NCI-H1694 (cell line): Measurements from ENCODE around the gene ARAP1.

ENCODE experiments used
- DNase-seq: peaks from one replicate; lab custom pipeline; 2025; lab: John Stamatoyannopoulos, UW

The ARAP1 gene

GRCh38 chr11:72742513-72743320 lies 9.5 kb downstream of the ARAP1 start:
- DNase-seq = no peak

GRCh38 chr11:72741849-72742512 lies 10.2 kb downstream of the ARAP1 start:
- DNase-seq = no peak

- DNase-seq = no peak
Observed at GRCh38 chr11:72741429-72741833, 10.8 kb downstream of the ARAP1 start.

GRCh38 chr11:72740562-72741428 lies 11.4 kb downstream of the ARAP1 start:
- DNase-seq = no peak

- DNase-seq = no peak
Observed at GRCh38 chr11:72740060-72740424, 12.2 kb downstream of the ARAP1 start.

- no peak for DNase-seq
Observed at GRCh38 chr11:72739240-72740059, 12.8 kb downstream of the ARAP1 start.

- DNase-seq = no peak
Observed at GRCh38 chr11:72738199-72739141, 13.7 kb downstream of the ARAP1 start.

GRCh38 chr11:72737336-72737735 lies 14.9 kb downstream of the ARAP1 start:
- DNase-seq = no peak

GRCh38 chr11:72736452-72737069 lies 15.6 kb downstream of the ARAP1 start:
- no peak for DNase-seq

- DNase-seq = no peak
Observed at GRCh38 chr11:72735495-72736027, 16.6 kb downstream of the ARAP1 start.

- DNase-seq = no peak
Observed at GRCh38 chr11:72732329-72732728, 19.9 kb downstream of the ARAP1 start.

- no peak for DNase-seq
Observed at GRCh38 chr11:72730737-72731136, 21.5 kb downstream of the ARAP1 start.

- no peak for DNase-seq
Observed at GRCh38 chr11:72730243-72730642, 22.0 kb downstream of the ARAP1 start.

GRCh38 chr11:72727521-72727920 lies 24.7 kb downstream of the ARAP1 start:
- no peak for DNase-seq

- no peak for DNase-seq
Observed at GRCh38 chr11:72726266-72727220, 25.7 kb downstream of the ARAP1 start.

GRCh38 chr11:72725724-72726028 lies 26.5 kb downstream of the ARAP1 start:
- DNase-seq = no peak

GRCh38 chr11:72724851-72725723 lies 27.1 kb downstream of the ARAP1 start:
- peak; percentile 79 for DNase-seq

- DNase-seq = no peak
Observed at GRCh38 chr11:72724021-72724551, 28.1 kb downstream of the ARAP1 start.
